HG02885 (cell line): ENCODE measurements around the gene KCNAB1.
A peak's percentile ranks its signal among the peaks of the same experiment; 100 is the strongest.

Experiments
- ATAC-seq: cut with Tn5 transposase; IDR thresholded peaks from one replicate; pipeline ENCODE4 v1.9.1; 2021; ENCODE audit warnings: mild to moderate bottlenecking; ENCODE audit not compliant: unreplicated experiment, poor library complexity

The KCNAB1 gene

GRCh38 chr3:156577736-156578135, 457.4 kb downstream of the KCNAB1 start:
- no peak for ATAC-seq

- no peak for ATAC-seq
These were observed 459.1 kb downstream of the KCNAB1 start for GRCh38 chr3:156579427-156579851.

DNA sequence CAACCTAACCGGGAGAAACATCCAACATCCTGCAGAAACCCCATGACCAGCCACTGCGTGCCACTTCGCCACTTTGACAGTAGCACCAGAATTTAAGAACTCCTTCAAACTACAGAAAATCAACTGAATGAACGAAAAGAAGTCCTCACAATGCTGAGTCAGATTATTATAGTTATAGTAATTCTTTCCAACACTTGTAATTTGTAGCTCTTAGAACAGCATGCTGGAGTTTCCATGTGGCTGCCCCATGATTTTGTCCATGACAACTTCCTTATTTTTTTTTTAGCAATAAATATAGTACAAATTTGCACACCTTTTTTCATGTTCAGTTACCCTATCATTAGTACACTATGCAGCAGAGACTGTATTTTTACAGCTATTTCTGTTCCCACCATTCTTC, 460.7 kb downstream of the KCNAB1 start:
- ATAC-seq = no peak

DNA sequence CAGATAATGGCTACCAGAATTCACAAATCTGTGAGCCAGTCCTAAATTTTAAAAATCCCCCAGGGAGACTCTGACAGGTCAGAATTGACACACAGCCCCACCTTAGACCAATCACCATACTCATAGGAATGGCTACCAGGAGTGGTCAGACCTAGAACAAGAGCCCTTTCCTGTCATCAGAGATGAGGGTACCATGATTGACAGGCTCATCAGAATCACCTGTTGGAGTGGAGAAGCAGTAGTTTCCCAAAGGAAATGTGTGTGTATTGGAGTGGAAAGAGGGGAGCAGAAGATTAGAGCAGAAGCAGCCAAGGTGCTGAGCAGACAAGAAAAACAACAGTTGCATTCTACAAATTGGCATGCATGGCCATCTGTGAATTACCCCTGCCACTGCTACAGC, 461.6 kb downstream of the KCNAB1 start:
- ATAC-seq = no peak

DNA sequence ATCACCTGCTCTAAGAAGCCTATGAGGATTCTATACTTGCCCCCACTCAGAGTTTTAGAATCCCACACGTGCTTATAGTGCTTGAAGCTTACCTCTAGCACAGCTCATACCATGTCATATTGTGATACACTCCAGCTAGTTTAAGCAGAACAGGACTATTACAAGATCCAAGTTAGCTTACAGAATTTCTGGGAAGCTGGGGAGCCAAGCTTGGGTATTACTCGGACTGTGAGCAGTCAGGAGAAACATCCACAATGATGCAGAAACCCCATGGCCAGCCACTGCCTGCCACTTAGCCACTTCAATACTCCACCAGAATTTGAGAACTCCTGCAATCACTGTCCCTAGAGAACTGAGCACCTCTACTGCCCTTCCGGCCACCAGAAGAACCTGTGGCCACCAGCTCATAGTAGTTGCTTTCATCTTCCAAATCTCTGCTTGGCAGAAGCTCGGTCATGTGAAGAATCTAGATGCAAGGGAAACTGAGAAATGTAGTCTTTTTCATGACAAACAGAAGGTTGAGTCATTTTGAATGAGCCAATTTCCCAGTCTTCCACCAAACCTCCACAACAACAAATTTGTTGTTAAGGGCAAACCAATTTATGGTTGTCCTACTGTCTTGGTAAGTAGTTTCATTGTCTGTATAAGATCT, 462.3 kb downstream of the KCNAB1 start:
- peak; percentile 43 for ATAC-seq

GRCh38 chr3:156583469-156583868, 463.1 kb downstream of the KCNAB1 start:
- ATAC-seq = no peak

- peak; percentile 79 for ATAC-seq
These were observed 466.8 kb downstream of the KCNAB1 start for GRCh38 chr3:156586905-156587759.

GRCh38 chr3:156587760-156588069, 467.3 kb downstream of the KCNAB1 start:
- peak; percentile 36 for ATAC-seq
